HepG2 (cell line): ENCODE data around the gene MRPL18. TPM values are rescaled to one million over a fixed set of nuclear protein-coding genes. Genes with fewer than 3 reads are reported as not detected.

ENCODE experiments used
- ATAC-seq: fragments of 200-7000 bp; cut with Tn5 transposase; 3 replicates; pipeline ENCODE4 v1.9.1; 2020; ENCODE audit warnings: mild to moderate bottlenecking, moderate library complexity
- BruUV-seq: library from RNA; stranded (reverse); fragments of 400-500 nt; replicated peaks from 2 replicates; lab custom pipeline; 2021; lab: Mats Ljungman, UMichigan
- CTCF ChIA-PET: fragments of 300-600 bp; formaldehyde crosslinking; extraction: SDS; loops from one replicate; lab custom pipeline; 2021; ENCODE audit warnings: low total read pairs, inconsistent platforms, low intra/inter-chr PET ratio; lab: Yijun Ruan, JAX
- POLR2A ChIA-PET: fragments of 350-600 bp; sonication (Branson Sonifier 250); formaldehyde crosslinking; loops from one replicate; lab custom pipeline; 2020; ENCODE audit warnings: antibody characterized with exemption, inconsistent platforms; lab: Yijun Ruan, JAX
- DNase-seq: peaks from one replicate; pipeline ENCODE4 v3.0.0-alpha.2; 2015; ENCODE audit warnings: low spot score
- FAIRE-seq: peaks from 3 replicates; lab custom pipeline; 2011; peaks lifted over from hg19 to GRCh38; lab: Jason Lieb, UNC
- H2AFZ ChIP-seq: one replicate; pipeline ENCODE4 v1.6.1; 2011; ENCODE audit warnings: low read length, inconsistent platforms
- H3K27ac ChIP-seq: fragments of 300-600 bp; 3 replicates; pipeline ENCODE4 v1.8.0; 2011; ENCODE audit warnings: mixed run types, mild to moderate bottlenecking, mixed read lengths, low read length, inconsistent platforms; ENCODE audit not compliant: insufficient read depth; ENCODE audit errors: extremely low read length
- H3K27me3 ChIP-seq, 2 experiments: fragments of 200-600 bp in 1 of 2; 2 replicates in 1 of 2; 3 replicates in 1 of 2; pipeline versions ENCODE4 v1.6.0 to v1.8.0; 2011; ENCODE audit warnings: low read length in 2 of 2, mild to moderate bottlenecking in 2 of 2, moderate library complexity in 2 of 2, inconsistent platforms in 1 of 2; ENCODE audit not compliant: insufficient read depth in 2 of 2, control insufficient read depth in 1 of 2
- H3K36me3 ChIP-seq, 2 experiments: fragments of 200-600 bp in 1 of 2; replicated peaks in 1 of 2; 2 replicates in 1 of 2; 3 replicates in 1 of 2; pipeline versions ENCODE4 v1.5.1 to v1.8.0; 2011; ENCODE audit warnings: low read length in 2 of 2, inconsistent platforms in 1 of 2; ENCODE audit not compliant: insufficient read depth in 2 of 2, control insufficient read depth in 1 of 2
- H3K4me1 ChIP-seq: 2 replicates; pipeline ENCODE4 v1.5.1; 2012; ENCODE audit warnings: low read length, inconsistent platforms; ENCODE audit not compliant: insufficient read depth
- H3K4me2 ChIP-seq: 2 replicates; pipeline ENCODE4 v1.6.0; 2011; ENCODE audit warnings: low read depth, low read length, inconsistent platforms
- H3K4me3 ChIP-seq, 3 experiments: fragments of 200-600 bp in 1 of 3; sonication (generic), shearing (Covaris generic) in 1 of 3; replicated peaks in 1 of 3; 2 replicates each; pipeline ENCODE4 v1.5.1; 2011 to 2016; ENCODE audit warnings: low read length in 3 of 3, inconsistent platforms in 2 of 3, low read depth in 2 of 3, mild to moderate bottlenecking in 2 of 3, control low read depth in 1 of 3, mixed read lengths in 1 of 3; ENCODE audit not compliant: insufficient read depth in 1 of 3
- H3K79me2 ChIP-seq: one replicate; pipeline ENCODE4 v1.6.1; 2011; ENCODE audit warnings: low read length, inconsistent platforms; ENCODE audit not compliant: insufficient read depth
- H3K9ac ChIP-seq: 2 replicates; pipeline ENCODE4 v1.6.0; 2011; ENCODE audit warnings: mild to moderate bottlenecking, low read depth, low read length, inconsistent platforms; ENCODE audit not compliant: insufficient read depth
- H3K9me3 ChIP-seq: 2 replicates; pipeline ENCODE4 v1.5.1; 2012; ENCODE audit warnings: mild to moderate bottlenecking, low read length
- H4K20me1 ChIP-seq: 2 replicates; pipeline ENCODE4 v1.6.0; 2011; ENCODE audit warnings: inconsistent platforms, mild to moderate bottlenecking, low read length, moderate library complexity; ENCODE audit not compliant: insufficient read depth
- ATRX ChIP-seq: sonication (generic); formaldehyde crosslinking; IDR thresholded peaks from 2 replicates; pipeline ENCODE4 v1.4.0; 2020; ENCODE audit warnings: missing genetic modification reagents, borderline replicate concordance
- HOXA7 ChIP-seq: sonication (generic); formaldehyde crosslinking; IDR thresholded peaks from 2 replicates; pipeline ENCODE4 v1.8.1; 2022; ENCODE audit warnings: mild to moderate bottlenecking, missing genetic modification reagents, moderate library complexity
- HOXA9 ChIP-seq: sonication (generic); formaldehyde crosslinking; IDR thresholded peaks from 2 replicates; pipeline ENCODE4 v1.8.1; 2022; ENCODE audit warnings: missing genetic modification reagents, mild to moderate bottlenecking, moderate library complexity, borderline replicate concordance
- JUNB ChIP-seq: sonication (generic); formaldehyde crosslinking; IDR thresholded peaks from 2 replicates; pipeline ENCODE4 v1.8.0; 2022; ENCODE audit warnings: missing genetic modification reagents, mild to moderate bottlenecking, borderline replicate concordance
- KLF15 ChIP-seq: sonication (generic); formaldehyde crosslinking; IDR thresholded peaks from 2 replicates; pipeline ENCODE4 v1.8.1; 2023; ENCODE audit warnings: borderline replicate concordance, mild to moderate bottlenecking, inconsistent platforms, missing genetic modification reagents, mixed read lengths
- KLF16 ChIP-seq, 2 experiments: sonication (generic) in 1 of 2; formaldehyde crosslinking in 1 of 2; IDR thresholded peaks; 2 replicates each; pipeline versions ENCODE4 v1.6.1 to v1.8.0; 2016 to 2023; ENCODE audit warnings: missing genetic modification reagents in 2 of 2, missing compliant biosample characterization in 1 of 2
- MTA3 ChIP-seq: sonication (generic); formaldehyde crosslinking; IDR thresholded peaks from 2 replicates; pipeline ENCODE4 v1.4.0; 2020; ENCODE audit warnings: missing genetic modification reagents
- POLR2A ChIP-seq, 2 experiments: IDR thresholded peaks; 2 replicates each; pipeline ENCODE4 v1.6.1; 2011; ENCODE audit warnings: low read depth in 2 of 2, low read length in 2 of 2, mild to moderate bottlenecking in 1 of 2, moderate library complexity in 1 of 2; ENCODE audit not compliant: insufficient read depth in 1 of 2
- RBM22 ChIP-seq: fragments of 200-400 bp; formaldehyde crosslinking; optimal IDR thresholded peaks from 2 replicates; pipeline ENCODE3; 2017; ENCODE audit warnings: mild to moderate bottlenecking, low read length, moderate library complexity
- RCOR2 ChIP-seq: IDR thresholded peaks from 2 replicates; pipeline ENCODE4 v1.6.1; 2016; ENCODE audit warnings: missing biosample characterization, missing genetic modification reagents
- SMAD9 ChIP-seq: sonication (generic); formaldehyde crosslinking; IDR thresholded peaks from 2 replicates; pipeline ENCODE4 v1.5.1; 2020; ENCODE audit warnings: mild to moderate bottlenecking, missing genetic modification reagents
- ZNF121 ChIP-seq: sonication (generic); formaldehyde crosslinking; IDR thresholded peaks from 2 replicates; pipeline ENCODE4 v1.5.0; 2020; ENCODE audit warnings: mild to moderate bottlenecking, missing genetic modification reagents
- ZNF777 ChIP-seq: sonication (generic); formaldehyde crosslinking; IDR thresholded peaks from 2 replicates; pipeline ENCODE4 v1.4.0; 2020; ENCODE audit warnings: missing genetic modification reagents
- ZNF780A ChIP-seq: sonication (generic); formaldehyde crosslinking; IDR thresholded peaks from 2 replicates; pipeline ENCODE4 v1.8.0; 2022; ENCODE audit warnings: mild to moderate bottlenecking, missing genetic modification reagents, moderate library complexity
- WGBS: methylation state at CpG from one replicate; pipeline ENCODE4 v1.1.6; 2017; ENCODE audit warnings: low lambda C conversion rate; 5-methylcytosine and 5-hydroxymethylcytosine counted together
- in situ Hi-C: cut with HindIII; loops from 2 replicates; pipeline ENCODE4 v1.10.0; 2017; ENCODE audit warnings: low pct_unique_long_range_greater_than_20kb; ENCODE audit not compliant: extremely low pct_ligation_motif_present
- intact Hi-C: fragments of 100-400 bp; cut with micrococcal nuclease; formaldehyde crosslinking; loops from one replicate; pipeline ENCODE4 v1.10.0; 2022; ENCODE audit not compliant: unreplicated experiment
- polyA plus RNA-seq, 8 experiments: library from polyadenylated mRNA; depleted of rRNA in 3 of 8; stranded (reverse) in 7 of 8; unstranded in 1 of 8; fragments of >200 nt; fragmentation: Illumina TruSeq in 4 of 8; extraction: Trizol in 4 of 8; gene quantifications; 2 replicates each; pipeline versions ENCODE4 v1.2.1 to v1.2.3, GENCODE V29; 2011 to 2016; ENCODE audit warnings: low read depth in 4 of 8, missing spikeins in 1 of 8, mixed read lengths in 1 of 8; ENCODE audit not compliant: insufficient read depth in 1 of 8
- total RNA-seq, 5 experiments: library from RNA; depleted of rRNA; stranded (reverse); fragments of >200 nt; fragmentation: Illumina TruSeq; extraction: Trizol; gene quantifications; 2 replicates each; pipeline ENCODE4 v1.2.3, GENCODE V29; 2016; ENCODE audit warnings: low read depth in 1 of 5
- TF ChIP-seq, protein P1 (sequence below): sonication (generic); formaldehyde crosslinking; IDR thresholded peaks from 2 replicates; pipeline ENCODE4 v1.5.1; 2020; ENCODE audit warnings: mild to moderate bottlenecking, missing genetic modification reagents, borderline replicate concordance
- TF ChIP-seq, protein P2 (sequence below): sonication (generic); formaldehyde crosslinking; IDR thresholded peaks from 2 replicates; pipeline ENCODE4 v1.5.0; 2020; ENCODE audit warnings: mild to moderate bottlenecking, missing genetic modification reagents
- TF ChIP-seq, protein P3 (sequence below): sonication (generic); formaldehyde crosslinking; IDR thresholded peaks from 2 replicates; pipeline ENCODE4 v1.5.1; 2020; ENCODE audit warnings: missing genetic modification reagents, mild to moderate bottlenecking, borderline replicate concordance

The MRPL18 gene
- total and polyA plus RNA-seq, 2 of the 13 experiments (the other 11 are each of a cell fraction or from before 2014, with no cell fraction given): 85.6 to 176 TPM

- FAIRE-seq (no peak), ATAC-seq (no peak; the same call in 2 of the 3 replicates), DNase-seq (no peak)
- H3K9ac ChIP-seq: no peak overlapping the region
- no peak overlapping the region for H3K4me2 ChIP-seq
- intact Hi-C loops (no loop called here), in situ Hi-C loops (no loop called here)
- no peak overlapping the region for H2AFZ ChIP-seq
- 97% methylated on average over 7 of the region's 7 CpGs for WGBS
- H3K4me1 ChIP-seq: peaks cover 10% of the 10 kb centered on the region; the same call in 1 of the 2 replicates
- no TSS peak for BruUV-seq
- H3K9me3 ChIP-seq: no peaks in the 10 kb centered on the region
- POLR2A ChIA-PET: interaction anchor here (1.9 to 4.3 kb wide), 2 partner anchors 13 to 15 kb away, joined by 11 to 29 read pairs; partner anchors contain the start of genes ACAT2, MRPL18 and TCP1
- H3K27ac ChIP-seq: no peak overlapping the region
- CTCF ChIA-PET: no interaction called here
- no peaks in the 10 kb centered on the region for H3K27me3 ChIP-seq
- no peak overlapping the region for H3K4me3 ChIP-seq
- peaks cover 21 to 92% of the 10 kb centered on the region in 2 experiments for H3K36me3 ChIP-seq
- H4K20me1 ChIP-seq: peaks cover 6% of the 10 kb centered on the region; the same call in 1 of the 2 replicates
- H3K79me2 ChIP-seq: peaks cover 8% of the 10 kb centered on the region
- TF ChIP-seq ZNF777 (CRISPR knock-in tag): no peak
- TF ChIP-seq HOXA9 (CRISPR knock-in tag): 0 out of 2 replicates have a peak, but pooled peaks have one; percentile 20
- peak; percentile 16; the same call in 1 of the 2 replicates for TF ChIP-seq JUNB (CRISPR knock-in tag)
- peak; percentile 59; the same call in 1 of the 2 replicates for TF ChIP-seq ZNF121
- peak; percentile 27 to 52; a peak in 3 of 4 replicates for TF ChIP-seq POLR2A (IDR thresholded peaks at IDR 0.05; ENCODE audit: insufficient read depth in 1 of 2, low read depth in 2 of 2, low read length in 2 of 2)
- TF ChIP-seq KLF16 (CRISPR knock-in tag; IDR thresholded peaks at IDR 0.05): no peak
- TF ChIP-seq ZNF780A (CRISPR knock-in tag): 0 out of 2 replicates have a peak, but pooled peaks have one; percentile 27
- TF ChIP-seq ATRX (CRISPR knock-in tag): no peak
- TF ChIP-seq, protein P1, sequence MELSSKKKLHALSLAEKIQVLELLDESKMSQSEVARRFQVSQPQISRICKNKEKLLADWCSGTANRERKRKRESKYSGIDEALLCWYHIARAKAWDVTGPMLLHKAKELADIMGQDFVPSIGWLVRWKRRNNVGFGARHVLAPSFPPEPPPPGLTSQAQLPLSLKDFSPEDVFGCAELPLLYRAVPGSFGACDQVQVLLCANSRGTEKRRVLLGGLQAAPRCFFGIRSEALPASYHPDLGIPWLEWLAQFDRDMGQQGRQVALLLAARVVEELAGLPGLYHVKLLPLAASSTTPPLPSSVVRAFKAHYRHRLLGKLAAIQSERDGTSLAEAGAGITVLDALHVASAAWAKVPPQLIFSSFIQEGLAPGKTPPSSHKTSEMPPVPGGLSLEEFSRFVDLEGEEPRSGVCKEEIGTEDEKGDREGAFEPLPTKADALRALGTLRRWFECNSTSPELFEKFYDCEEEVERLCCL (CRISPR knock-in tag): no peak
- TF ChIP-seq RBM22: peak; percentile 47
- TF ChIP-seq HOXA7 (CRISPR knock-in tag): 0 out of 2 replicates have a peak, but pooled peaks have one; percentile 36
- TF ChIP-seq SMAD9 (CRISPR knock-in tag): no peak
- TF ChIP-seq RCOR2 (CRISPR knock-in tag): no peak
- TF ChIP-seq, protein P2, sequence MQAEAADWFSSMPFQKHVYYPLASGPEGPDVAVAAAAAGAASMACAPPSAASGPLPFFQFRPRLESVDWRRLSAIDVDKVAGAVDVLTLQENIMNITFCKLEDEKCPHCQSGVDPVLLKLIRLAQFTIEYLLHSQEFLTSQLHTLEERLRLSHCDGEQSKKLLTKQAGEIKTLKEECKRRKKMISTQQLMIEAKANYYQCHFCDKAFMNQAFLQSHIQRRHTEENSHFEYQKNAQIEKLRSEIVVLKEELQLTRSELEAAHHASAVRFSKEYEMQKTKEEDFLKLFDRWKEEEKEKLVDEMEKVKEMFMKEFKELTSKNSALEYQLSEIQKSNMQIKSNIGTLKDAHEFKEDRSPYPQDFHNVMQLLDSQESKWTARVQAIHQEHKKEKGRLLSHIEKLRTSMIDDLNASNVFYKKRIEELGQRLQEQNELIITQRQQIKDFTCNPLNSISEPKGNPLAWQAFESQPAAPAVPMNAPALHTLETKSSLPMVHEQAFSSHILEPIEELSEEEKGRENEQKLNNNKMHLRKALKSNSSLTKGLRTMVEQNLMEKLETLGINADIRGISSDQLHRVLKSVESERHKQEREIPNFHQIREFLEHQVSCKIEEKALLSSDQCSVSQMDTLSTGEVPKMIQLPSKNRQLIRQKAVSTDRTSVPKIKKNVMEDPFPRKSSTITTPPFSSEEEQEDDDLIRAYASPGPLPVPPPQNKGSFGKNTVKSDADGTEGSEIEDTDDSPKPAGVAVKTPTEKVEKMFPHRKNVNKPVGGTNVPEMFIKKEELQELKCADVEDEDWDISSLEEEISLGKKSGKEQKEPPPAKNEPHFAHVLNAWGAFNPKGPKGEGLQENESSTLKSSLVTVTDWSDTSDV (CRISPR knock-in tag): no peak
- TF ChIP-seq, protein P3, sequence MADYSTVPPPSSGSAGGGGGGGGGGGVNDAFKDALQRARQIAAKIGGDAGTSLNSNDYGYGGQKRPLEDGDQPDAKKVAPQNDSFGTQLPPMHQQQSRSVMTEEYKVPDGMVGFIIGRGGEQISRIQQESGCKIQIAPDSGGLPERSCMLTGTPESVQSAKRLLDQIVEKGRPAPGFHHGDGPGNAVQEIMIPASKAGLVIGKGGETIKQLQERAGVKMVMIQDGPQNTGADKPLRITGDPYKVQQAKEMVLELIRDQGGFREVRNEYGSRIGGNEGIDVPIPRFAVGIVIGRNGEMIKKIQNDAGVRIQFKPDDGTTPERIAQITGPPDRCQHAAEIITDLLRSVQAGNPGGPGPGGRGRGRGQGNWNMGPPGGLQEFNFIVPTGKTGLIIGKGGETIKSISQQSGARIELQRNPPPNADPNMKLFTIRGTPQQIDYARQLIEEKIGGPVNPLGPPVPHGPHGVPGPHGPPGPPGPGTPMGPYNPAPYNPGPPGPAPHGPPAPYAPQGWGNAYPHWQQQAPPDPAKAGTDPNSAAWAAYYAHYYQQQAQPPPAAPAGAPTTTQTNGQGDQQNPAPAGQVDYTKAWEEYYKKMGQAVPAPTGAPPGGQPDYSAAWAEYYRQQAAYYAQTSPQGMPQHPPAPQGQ (CRISPR knock-in tag): no peak
- TF ChIP-seq MTA3 (CRISPR knock-in tag): no peak
- TF ChIP-seq KLF15 (CRISPR knock-in tag): no peak
Measured at GRCh38 chr6:159777240-159777904, 12.9 kb upstream of the MRPL18 start.
